Measurements from ENCODE around the gene RAB4A. TPM values are rescaled to one million over a fixed set of nuclear protein-coding genes. Genes with fewer than 3 reads are reported as not detected.

Gene RAB4A
- total and polyA plus RNA-seq, 2 of the 8 experiments (the other 6 are each of a cell fraction or from before 2014, with no cell fraction given) = 13.3 to 68.8 TPM

DNA sequence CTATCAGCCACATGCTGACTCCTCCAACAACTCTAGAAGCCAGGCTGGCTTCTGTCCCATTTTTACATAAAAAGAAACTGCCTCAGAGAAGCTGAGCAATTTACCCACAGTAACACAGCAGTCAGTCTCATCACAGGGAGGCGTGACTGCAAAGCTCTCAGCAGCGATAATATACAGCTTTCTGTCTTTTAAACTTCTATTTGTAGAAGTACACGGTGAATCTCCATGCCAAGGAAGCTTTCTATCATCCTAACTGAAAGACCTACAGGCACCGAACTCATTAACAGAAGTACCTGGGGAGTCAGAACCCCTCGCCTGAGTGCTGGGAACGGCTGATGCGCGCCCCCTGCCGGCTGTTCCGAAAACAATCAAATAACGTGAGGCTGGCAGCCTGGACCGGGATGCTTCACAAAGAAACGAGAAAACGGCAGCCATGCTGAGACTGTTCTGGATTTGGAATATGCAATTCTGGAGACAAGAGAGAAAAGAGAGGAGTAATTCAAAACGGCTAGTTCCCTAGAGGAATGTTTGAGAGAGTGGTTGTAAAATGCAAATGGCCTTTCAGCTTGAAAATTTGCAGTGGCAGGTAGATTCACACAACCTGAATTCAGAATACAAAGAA lies 43.5 kb upstream of the RAB4A start (continued):
- peak; percentile 85 for TF ChIP-seq YY1 (IDR thresholded peaks at IDR 0.05; ENCODE audit: low read depth, low read length)
